Right atrium auricular region (tissue), 2 donors: Measurements from ENCODE around the gene WBP1L. TPM values are rescaled to one million over a fixed set of nuclear protein-coding genes. Genes with fewer than 3 reads are reported as not detected.
A peak's percentile ranks its signal among the peaks of the same experiment; 100 is the strongest.

ENCODE experiments used
- DNase-seq: peaks from one replicate; pipeline ENCODE4 v3.0.0-alpha.2; 2019; ENCODE audit warnings: low spot score
- H3K27ac ChIP-seq, 2 donors: fragments of 200-600 bp; sonication (generic); 1 replicate in 1 of 2; 2 replicates in 1 of 2; pipeline ENCODE4 v1.5.1; 2016 to 2019
- H3K27me3 ChIP-seq, 2 donors: fragments of 200-600 bp; sonication (generic); one replicate each; pipeline versions ENCODE4 v1.5.1 to v1.6.0; 2017 to 2019
- H3K36me3 ChIP-seq: fragments of 200-600 bp; sonication (generic); one replicate; pipeline ENCODE4 v1.5.1; 2016
- H3K4me1 ChIP-seq, 2 donors: fragments of 200-600 bp; sonication (generic); one replicate each; pipeline versions ENCODE4 v1.5.1 to v1.6.0; 2017 to 2019
- H3K4me3 ChIP-seq, 2 donors: fragments of 200-600 bp; sonication (generic); 1 replicate in 1 of 2; 2 replicates in 1 of 2; pipeline ENCODE4 v1.5.1; 2017 to 2019; ENCODE audit warnings: mild to moderate bottlenecking in 1 of 2, moderate library complexity in 1 of 2
- H3K9me3 ChIP-seq, 2 donors: fragments of 200-600 bp; sonication (generic); one replicate each; pipeline ENCODE4 v1.5.1; 2019
- CTCF ChIP-seq, 2 donors: fragments of 200-600 bp; sonication (generic); IDR thresholded peaks; one replicate each; pipeline ENCODE4 v1.5.1; 2019; ENCODE audit warnings: antibody characterized with exemption in 2 of 2
- total RNA-seq, 2 donors: library from RNA; depleted of rRNA; stranded (reverse); fragments of >200 nt; gene quantifications; one replicate each; pipeline ENCODE4 v1.1.0, GENCODE V29; 2016

Gene WBP1L
- total RNA-seq, 2 donors from 2014 or later = 46.1 to 94.4 TPM

DNA sequence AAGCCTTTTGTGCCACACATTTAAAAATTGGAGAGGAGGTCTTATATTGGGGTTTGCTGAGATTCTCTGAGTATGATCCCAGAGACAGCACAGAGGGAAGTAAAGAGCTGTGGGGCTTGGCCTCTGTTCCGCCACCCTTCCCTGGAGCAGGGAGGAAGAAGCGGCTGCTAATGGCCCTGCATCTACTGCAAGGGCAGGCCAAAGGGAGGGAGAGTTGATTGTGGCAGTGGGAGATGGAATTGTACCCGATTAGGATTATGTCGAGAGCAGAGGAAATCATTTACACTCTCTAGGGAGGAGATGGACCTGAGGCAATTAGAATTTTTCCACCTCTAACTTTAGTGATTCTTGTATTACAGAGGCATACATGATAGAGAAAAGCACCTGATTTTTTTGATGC lies 64.6 kb downstream of the WBP1L start:
- TF ChIP-seq CTCF (IDR thresholded peaks at IDR 0.05) = no peak
- H3K27me3 ChIP-seq = no peaks in the 10 kb centered on the region
- no peak for DNase-seq
- no peak overlapping the region for H3K27ac ChIP-seq
- H3K9me3 ChIP-seq = no peaks in the 10 kb centered on the region
- peaks cover 0 to 36% of the 10 kb centered on the region in 2 donors for H3K4me1 ChIP-seq
- H3K4me3 ChIP-seq = no peak overlapping the region
- H3K36me3 ChIP-seq = peaks cover 37% of the 10 kb centered on the region

GRCh38 chr10:102811346-102811745 lies 67.6 kb downstream of the WBP1L start:
- H3K9me3 ChIP-seq = no peaks in the 10 kb centered on the region
- no peak overlapping the region for H3K4me3 ChIP-seq
- no peaks in the 10 kb centered on the region for H3K27me3 ChIP-seq
- no peak for TF ChIP-seq CTCF (IDR thresholded peaks at IDR 0.05)
- peaks cover 53% of the 10 kb centered on the region for H3K36me3 ChIP-seq
- no peak for DNase-seq
- peak overlapping the region in 1 of 2 donors; percentile 91 for H3K27ac ChIP-seq
- H3K4me1 ChIP-seq = peaks cover 0 to 51% of the 10 kb centered on the region in 2 donors

GRCh38 chr10:102812231-102812876 lies 68.6 kb downstream of the WBP1L start:
- Histone ChIP-seq H3K36me3 (peaks cover 53% of the 10 kb centered on the region), H3K27ac (peak overlapping the region; percentile 88 to 91), H3K4me1 (peaks cover 0 to 57% of the 10 kb centered on the region in 2 donors), H3K4me3 (no peak overlapping the region), H3K9me3 (no peaks in the 10 kb centered on the region), H3K27me3 (no peaks in the 10 kb centered on the region)
- no peak for TF ChIP-seq CTCF (IDR thresholded peaks at IDR 0.05)
- no peak for DNase-seq

DNA sequence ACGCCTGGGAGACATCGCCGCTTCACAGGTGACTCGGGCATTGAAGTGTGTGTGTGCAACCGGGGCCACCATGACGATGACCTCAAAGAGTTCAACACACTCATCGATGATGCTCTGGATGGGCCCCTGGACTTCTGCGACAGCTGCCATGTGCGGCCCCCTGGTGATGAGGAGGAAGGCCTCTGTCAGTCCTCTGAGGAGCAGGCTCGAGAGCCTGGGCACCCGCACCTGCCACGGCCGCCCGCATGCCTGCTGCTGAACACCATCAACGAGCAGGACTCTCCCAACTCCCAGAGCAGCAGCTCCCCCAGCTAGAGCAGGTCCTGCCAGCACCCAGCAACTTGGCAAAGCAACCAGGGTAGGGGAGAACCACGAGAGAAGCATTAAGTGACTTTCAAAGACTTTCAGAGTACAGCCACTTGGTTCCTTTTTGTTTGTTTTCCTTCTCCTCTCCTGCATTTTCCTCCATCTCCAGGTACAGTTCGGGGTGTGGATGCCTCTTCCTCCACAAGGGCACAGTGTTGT lies 69.3 kb downstream of the WBP1L start:
- Histone ChIP-seq H3K27me3 (no peaks in the 10 kb centered on the region), H3K4me3 (no peak overlapping the region), H3K9me3 (no peaks in the 10 kb centered on the region), H3K27ac (peak overlapping the region; percentile 88 to 91), H3K36me3 (peaks cover 53% of the 10 kb centered on the region), H3K4me1 (peaks cover 0 to 57% of the 10 kb centered on the region in 2 donors)
- no peak for DNase-seq
- TF ChIP-seq CTCF (IDR thresholded peaks at IDR 0.05) = no peak

- Histone ChIP-seq H3K27me3 (no peaks in the 10 kb centered on the region), H3K4me1 (peaks cover 0 to 54% of the 10 kb centered on the region in 2 donors), H3K36me3 (peaks cover 53% of the 10 kb centered on the region)
Observed at GRCh38 chr10:102813734-102814452, 70.1 kb downstream of the WBP1L start.

More at GRCh38 chr10:102813734-102814452, 70.1 kb downstream of the WBP1L start:
- Histone ChIP-seq H3K4me3 (no peak overlapping the region), H3K27ac (peak overlapping the region; percentile 88 to 91), H3K9me3 (no peaks in the 10 kb centered on the region)
- DNase-seq = peak; percentile 72
- TF ChIP-seq CTCF (IDR thresholded peaks at IDR 0.05) = no peak
